Measurements from ENCODE around the gene TOB2.

GRCh38 chr22:41397143-41397811 is 49.3 kb downstream of the TOB2 start:
- TF ChIP-seq CTCF (IDR thresholded peaks at IDR 0.05) (no peak), POLR2A (IDR thresholded peaks at IDR 0.05) (no peak)

All from uterus (tissue), 2 donors.